Measurements from ENCODE around the gene CCNQ. TPM values are rescaled to one million over a fixed set of nuclear protein-coding genes. Genes with fewer than 3 reads are reported as not detected.

CCNQ gene
- total RNA-seq, 2 experiments from 2014 or later = 17.5 to 24.7 TPM

DNA sequence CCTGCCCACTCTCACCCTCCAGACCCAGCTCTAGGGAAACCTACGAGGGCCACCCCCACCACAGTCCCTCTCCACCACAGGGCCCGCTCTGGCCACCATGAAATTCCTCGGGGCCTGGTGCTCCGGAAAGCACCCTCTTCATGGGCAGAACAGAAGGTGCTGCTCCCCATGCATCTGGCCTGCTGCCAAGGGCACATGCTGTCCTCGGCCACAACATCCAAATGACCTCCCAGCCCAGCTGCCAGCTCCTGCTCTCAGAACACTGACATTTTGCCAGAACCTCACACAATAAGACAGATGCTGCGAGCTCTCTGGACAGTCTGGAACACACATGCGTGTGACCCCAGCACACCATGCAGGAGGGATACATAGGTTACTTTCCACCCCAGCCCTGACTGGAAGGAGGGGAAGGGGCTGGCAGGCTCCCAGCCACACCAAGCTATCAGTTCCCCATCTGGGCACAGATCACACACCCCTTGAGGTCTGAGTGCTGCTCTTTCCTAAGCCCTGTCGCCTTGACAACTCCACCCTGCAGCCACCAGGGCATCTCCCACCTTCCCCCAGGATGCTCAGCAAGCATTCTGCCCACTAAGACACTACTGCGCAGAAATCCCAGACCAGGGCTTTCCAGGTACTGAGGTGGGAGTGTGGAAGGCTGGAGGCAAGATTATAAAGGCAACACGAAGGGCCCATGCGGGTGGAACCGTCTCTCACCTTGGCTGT lies 5.8 kb downstream of the CCNQ start:
- peaks cover 17% of the 10 kb centered on the region for H3K4me1 Mint-ChIP-seq
- H3K27ac Mint-ChIP-seq = no peak overlapping the region
- H3K36me3 Mint-ChIP-seq = peaks cover 2% of the 10 kb centered on the region
- H3K27me3 Mint-ChIP-seq = no peaks in the 10 kb centered on the region
- ATAC-seq = no peak
- no peak for DNase-seq
- no peak overlapping the region for H3K4me3 Mint-ChIP-seq
- CTCF ChIA-PET = no interaction called here
- no peaks in the 10 kb centered on the region for H3K9me3 Mint-ChIP-seq (ENCODE audit: low read depth)

DNA sequence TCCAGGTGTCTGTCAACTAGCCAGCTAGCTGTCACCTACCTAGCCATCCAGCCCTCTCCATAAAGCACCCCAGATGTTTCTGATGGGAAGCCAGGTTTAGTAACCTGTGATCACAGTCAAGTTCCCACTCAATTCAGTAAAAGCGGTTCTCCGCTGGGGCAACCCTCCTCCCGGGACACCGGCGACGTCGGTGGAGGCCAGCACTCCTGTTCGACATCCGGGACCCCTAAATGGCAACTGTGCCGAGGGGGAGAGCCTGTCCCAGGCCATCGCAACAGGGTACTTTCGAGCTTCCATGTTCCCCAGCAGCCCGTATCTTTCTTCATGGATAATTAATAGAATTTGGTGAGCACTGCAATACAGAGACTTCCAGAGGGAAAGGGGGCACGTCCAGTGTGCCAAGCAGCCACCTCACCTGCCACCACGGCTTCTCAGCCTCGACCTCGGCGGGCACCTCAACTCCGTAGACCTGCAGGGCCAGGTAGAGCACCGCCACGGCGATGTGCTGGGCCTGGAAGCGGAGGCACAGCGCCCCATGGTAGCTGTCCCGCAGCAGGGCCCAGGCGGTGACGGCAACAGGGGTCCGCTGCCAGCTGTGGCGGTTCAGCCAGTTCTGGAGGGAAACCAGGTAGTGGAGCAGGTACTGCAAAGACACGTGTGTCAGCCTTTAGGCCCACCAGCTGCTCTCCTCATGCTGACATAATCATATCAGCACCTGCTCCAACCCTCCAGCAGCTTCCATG lies 6.7 kb downstream of the CCNQ start:
- no peak for DNase-seq
- CTCF ChIA-PET = no interaction called here
- Mint-ChIP-seq H3K27me3 (no peaks in the 10 kb centered on the region), H3K36me3 (peaks cover 2% of the 10 kb centered on the region), H3K9me3 (ENCODE audit: low read depth) (no peaks in the 10 kb centered on the region), H3K4me3 (no peak overlapping the region), H3K27ac (no peak overlapping the region), H3K4me1 (peaks cover 9% of the 10 kb centered on the region)
- no peak for ATAC-seq

DNA sequence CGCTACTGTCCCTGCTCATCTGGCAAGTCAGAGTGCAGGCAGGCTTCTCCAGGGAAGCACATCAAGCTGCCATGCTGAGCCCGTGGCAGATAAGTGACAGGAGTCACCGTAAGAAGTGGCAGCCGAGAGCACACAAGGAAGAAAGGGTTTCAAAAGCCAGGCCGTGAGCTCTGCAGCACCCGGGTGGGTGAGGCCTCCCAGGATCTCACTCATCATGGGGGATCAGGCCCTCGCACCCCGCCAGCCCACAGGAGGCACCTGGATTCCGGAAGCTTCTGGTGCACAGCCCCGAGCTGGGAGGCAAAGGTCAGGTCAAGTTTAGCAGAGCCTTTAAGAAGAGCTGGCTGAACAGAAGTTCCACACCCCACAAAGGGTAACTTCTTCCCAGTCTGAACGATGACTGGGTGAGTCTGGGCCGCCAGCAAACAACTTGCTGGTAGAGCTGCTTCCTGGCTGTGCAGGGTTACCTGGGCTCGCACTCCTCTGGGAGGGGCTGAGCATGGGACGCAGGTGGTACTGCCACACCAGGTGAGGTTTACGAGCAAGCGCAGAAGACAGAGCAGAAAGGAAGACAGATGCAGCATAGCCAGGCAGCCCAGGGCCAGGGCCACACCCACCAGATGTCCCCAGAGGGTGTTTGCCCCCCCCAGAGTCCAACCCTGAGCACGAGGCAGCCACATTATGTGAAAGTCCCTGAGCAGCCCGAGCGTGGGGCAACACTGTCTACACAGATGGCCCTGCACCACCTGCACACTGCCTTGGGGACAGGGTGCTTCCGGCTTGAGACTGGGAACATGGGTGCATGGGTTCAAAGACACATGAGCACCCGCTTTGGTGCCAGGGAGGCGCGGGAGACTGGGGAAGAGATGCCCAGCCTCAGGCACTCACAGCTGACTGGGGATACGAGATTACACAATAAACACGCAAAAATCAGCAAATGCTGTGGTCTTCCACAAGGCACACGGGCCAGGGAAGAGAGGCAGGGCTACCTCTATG lies 7.7 kb downstream of the CCNQ start:
- peaks cover 6% of the 10 kb centered on the region for H3K36me3 Mint-ChIP-seq

DNA sequence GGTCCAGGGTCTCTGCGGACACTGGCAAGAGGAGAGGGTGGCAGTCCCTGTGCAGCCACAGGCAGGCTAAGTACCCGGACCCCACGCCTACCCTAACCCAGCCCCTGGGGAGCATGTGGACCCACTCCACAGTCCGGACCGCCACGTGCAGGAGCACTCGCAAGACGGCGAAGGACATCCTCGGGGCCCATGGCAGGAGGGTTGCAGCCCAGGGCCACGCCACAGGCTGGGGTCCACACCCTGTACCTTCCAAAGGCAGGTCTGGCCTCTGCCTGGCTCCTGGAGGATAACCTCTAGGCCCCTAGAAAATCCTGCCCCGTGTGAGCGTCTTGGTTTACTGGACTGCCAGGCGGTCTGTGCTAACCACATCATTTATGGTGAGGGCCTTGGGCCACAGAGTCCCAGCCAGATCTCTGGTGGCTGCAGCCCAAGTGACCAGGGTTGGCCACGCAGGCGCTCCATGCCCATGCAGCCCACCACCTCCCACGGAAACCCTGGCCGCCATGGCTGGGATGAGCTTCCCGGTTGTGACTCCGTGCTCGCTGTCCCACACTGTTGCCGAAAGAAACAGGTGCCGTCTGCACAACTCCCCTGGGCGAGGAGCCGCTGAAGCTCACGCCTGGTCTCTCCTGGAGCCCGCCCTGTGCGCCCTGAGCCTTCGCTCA lies 10.0 kb downstream of the CCNQ start:
- ATAC-seq (no peak), DNase-seq (no peak)
- Mint-ChIP-seq H3K4me3 (no peak overlapping the region), H3K4me1 (peaks cover 2% of the 10 kb centered on the region), H3K36me3 (peaks cover 7% of the 10 kb centered on the region), H3K27ac (no peak overlapping the region), H3K9me3 (ENCODE audit: low read depth) (no peaks in the 10 kb centered on the region), H3K27me3 (no peaks in the 10 kb centered on the region)
- CTCF ChIA-PET = no interaction called here

More for the DNA sequence above, 7.7 kb downstream of the CCNQ start:
- no peaks in the 10 kb centered on the region for H3K27me3 Mint-ChIP-seq
- H3K4me1 Mint-ChIP-seq = no peaks in the 10 kb centered on the region
- no peak for ATAC-seq
- H3K27ac Mint-ChIP-seq = no peak overlapping the region
- no peaks in the 10 kb centered on the region for H3K9me3 Mint-ChIP-seq (ENCODE audit: low read depth)
- CTCF ChIA-PET = no interaction called here
- no peak for DNase-seq
- H3K4me3 Mint-ChIP-seq = no peak overlapping the region

DNA sequence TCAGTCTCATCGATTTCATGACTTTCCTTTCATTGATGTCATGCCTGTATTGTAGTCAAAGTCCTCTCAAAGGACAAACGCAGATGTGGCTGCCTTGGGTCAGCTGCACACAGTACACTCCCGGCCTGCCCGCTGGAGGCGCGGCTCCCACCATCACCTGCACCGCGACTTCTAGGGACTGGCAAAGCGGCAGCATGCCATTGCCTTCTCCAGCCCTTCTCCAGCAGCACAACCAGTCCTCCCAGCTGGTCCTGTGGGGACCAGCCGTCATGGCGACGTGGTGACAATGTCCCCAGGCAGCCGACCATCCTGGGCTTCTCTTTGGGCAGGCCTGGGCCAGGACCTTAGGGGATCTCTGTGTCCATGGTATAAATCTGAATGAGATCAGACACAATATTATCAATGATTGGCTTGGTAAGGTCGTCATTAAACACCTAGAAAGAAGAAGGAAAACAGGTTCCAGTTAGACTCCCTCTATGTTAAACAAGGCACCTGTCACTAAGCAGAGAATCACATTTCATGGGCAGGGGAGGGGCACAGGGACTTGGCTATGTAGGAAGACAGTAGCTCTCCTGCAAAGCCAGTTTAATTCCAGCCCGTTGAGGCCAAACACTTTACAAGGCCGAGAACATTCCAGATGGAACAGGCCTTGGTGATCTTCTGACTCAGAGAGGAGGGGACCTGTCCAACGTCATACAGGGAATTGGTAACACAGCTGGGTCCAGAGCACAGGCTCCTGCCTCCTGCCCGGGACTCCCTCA lies 10.7 kb downstream of the CCNQ start:
- no peaks in the 10 kb centered on the region for H3K27me3 Mint-ChIP-seq
- ATAC-seq (no peak), DNase-seq (no peak)
- H3K4me1 Mint-ChIP-seq = peaks cover 10% of the 10 kb centered on the region
- CTCF ChIA-PET = no interaction called here
- H3K36me3 Mint-ChIP-seq = peaks cover 7% of the 10 kb centered on the region
- H3K4me3 Mint-ChIP-seq = no peak overlapping the region
- no peak overlapping the region for H3K27ac Mint-ChIP-seq
- H3K9me3 Mint-ChIP-seq (ENCODE audit: low read depth) = no peaks in the 10 kb centered on the region

DNA sequence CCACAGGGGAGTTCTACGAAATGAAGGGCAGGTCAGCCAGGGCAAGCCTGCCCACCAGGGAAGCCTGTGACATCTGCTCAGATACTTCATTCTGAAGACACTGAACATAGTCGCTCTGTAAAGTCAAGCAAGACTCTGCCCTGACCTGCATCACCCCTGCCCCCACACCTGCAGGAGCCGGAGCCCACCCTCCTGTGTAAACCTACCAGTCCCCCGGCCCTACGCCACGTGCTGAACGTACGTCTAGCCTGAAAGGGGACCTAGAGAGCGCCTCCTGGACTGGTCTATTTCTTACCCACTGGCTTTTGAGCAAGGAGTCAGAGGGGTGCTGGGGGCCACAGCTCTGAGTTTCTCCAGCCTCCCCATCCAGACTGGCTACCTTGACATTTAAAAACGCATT lies 11.6 kb downstream of the CCNQ start:
- peaks cover 18% of the 10 kb centered on the region for H3K4me1 Mint-ChIP-seq
- no peaks in the 10 kb centered on the region for H3K9me3 Mint-ChIP-seq (ENCODE audit: low read depth)
- H3K27ac Mint-ChIP-seq = no peak overlapping the region
- no peaks in the 10 kb centered on the region for H3K27me3 Mint-ChIP-seq
- peaks cover 5% of the 10 kb centered on the region for H3K36me3 Mint-ChIP-seq
- no peak for DNase-seq
- no peak for ATAC-seq
- H3K4me3 Mint-ChIP-seq = no peak overlapping the region
- CTCF ChIA-PET = no interaction called here

DNA sequence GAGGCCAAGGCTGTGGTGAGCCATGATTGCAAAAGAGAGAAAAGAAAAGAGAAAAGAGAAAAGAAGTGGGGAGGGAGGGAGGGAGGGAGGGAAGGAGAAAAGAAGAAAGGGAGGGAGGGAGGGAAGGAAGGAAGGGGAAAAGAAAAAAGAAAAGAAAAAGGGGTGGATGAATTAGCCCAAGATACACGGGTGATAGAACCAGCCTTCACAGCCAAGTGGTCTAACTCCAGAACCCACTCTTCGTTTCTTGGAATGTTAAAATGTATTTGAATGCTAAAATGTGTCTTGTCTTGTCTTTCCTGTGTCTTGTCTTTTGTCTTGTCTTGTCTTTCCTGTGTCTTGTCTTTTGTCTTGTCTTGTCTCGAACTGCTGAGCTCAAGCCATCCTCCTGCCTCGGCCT lies 13.1 kb downstream of the CCNQ start:
- Mint-ChIP-seq H3K4me1 (peaks cover 18% of the 10 kb centered on the region), H3K36me3 (peaks cover 5% of the 10 kb centered on the region), H3K9me3 (ENCODE audit: low read depth) (no peaks in the 10 kb centered on the region), H3K4me3 (no peak overlapping the region), H3K27me3 (no peaks in the 10 kb centered on the region), H3K27ac (no peak overlapping the region)
- CTCF ChIA-PET = no interaction called here
- DNase-seq = no peak
- ATAC-seq = no peak

DNA sequence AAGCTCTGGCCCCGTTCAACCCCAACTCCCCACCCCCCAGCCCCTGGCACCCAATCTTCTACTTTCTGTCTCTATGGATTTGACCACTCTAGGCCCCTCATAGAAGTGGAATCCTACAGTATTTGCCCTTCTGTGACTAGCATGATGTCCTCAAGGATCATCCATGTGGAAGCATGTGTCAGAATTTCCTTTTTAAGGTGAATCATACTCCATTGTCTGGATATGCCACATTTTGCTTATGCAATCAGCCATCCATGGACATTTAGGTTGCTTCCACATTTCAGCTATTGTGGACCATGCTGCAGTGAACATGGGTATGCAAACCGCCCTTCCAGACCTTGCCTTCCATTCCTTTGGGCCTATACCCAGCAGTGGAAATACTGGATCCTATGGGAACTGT lies 15.5 kb downstream of the CCNQ start:
- no peak overlapping the region for H3K27ac Mint-ChIP-seq
- CTCF ChIA-PET = interaction anchor here (1.1 kb wide), 1 partner anchor 44 kb away, joined by 4 read pairs; no protein-coding TSS in a partner anchor
- peaks cover 18% of the 10 kb centered on the region for H3K4me1 Mint-ChIP-seq
- H3K36me3 Mint-ChIP-seq = peaks cover 5% of the 10 kb centered on the region
- H3K27me3 Mint-ChIP-seq = no peaks in the 10 kb centered on the region
- H3K4me3 Mint-ChIP-seq = no peak overlapping the region
- ATAC-seq (no peak), DNase-seq (no peak)
- no peaks in the 10 kb centered on the region for H3K9me3 Mint-ChIP-seq (ENCODE audit: low read depth)

DNA sequence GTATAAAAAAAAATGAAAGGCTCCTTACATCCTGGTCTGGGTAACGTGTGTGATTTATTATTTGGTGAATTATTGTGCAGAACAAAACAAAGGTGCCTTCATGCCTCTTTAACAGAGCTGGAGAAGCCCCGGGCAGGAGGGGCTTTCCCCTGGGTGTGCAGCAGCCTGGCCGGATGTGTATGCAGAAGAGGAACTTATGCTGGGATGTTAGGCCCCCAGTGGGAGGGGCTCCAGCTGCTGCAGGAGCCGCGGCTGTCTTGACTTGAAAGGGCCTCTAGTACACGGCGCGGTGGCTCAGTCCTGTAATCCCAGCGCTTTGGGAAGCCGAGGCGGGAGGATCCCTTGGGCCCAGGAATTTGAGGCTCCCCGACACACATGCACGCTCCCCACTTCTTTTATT lies 16.0 kb downstream of the CCNQ start:
- Mint-ChIP-seq H3K27me3 (no peaks in the 10 kb centered on the region), H3K4me1 (peaks cover 18% of the 10 kb centered on the region), H3K27ac (no peak overlapping the region), H3K4me3 (no peak overlapping the region), H3K36me3 (peaks cover 5% of the 10 kb centered on the region), H3K9me3 (ENCODE audit: low read depth) (no peaks in the 10 kb centered on the region)
- ATAC-seq (peak; percentile 98), DNase-seq (peak; percentile 76)
- CTCF ChIA-PET = interaction anchor here (1.1 kb wide), 1 partner anchor 43 kb away, joined by 4 read pairs; no protein-coding TSS in a partner anchor

DNA sequence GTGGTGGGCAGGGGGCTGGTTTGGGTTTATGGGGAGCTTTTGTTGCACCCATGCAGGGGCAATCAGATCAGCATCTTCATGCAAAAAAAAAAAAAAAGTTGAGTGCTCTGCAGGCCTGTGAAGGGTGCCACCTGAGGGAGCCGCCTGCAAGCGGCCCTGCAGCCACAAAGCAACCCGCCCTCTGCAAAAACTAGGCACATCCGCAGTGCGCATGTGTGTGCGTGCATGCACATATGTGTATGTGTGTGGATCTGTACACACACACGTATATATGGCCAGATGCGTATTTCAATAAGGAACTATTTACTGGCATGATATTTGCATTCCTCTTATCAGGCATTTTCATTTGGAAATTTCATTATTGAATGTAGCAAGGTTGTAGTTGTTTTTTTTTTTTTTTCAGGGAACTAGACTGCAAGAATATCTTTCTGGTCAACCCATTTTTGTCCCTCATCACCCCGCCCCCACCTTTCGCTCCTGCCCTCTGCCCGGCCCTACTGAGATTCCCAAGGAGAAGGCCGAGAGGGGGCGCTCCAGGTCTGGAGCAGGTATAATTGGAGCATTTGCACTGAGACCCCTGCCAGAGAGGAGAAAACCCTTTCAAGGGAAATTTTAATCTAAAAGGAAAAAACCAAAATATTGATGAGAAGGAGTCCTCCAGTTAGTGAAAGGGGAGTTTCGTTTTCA lies 18.1 kb downstream of the CCNQ start:
- no peak overlapping the region for H3K27ac Mint-ChIP-seq
- ATAC-seq (no peak), DNase-seq (no peak)
- H3K4me1 Mint-ChIP-seq = peaks cover 18% of the 10 kb centered on the region
- no peak overlapping the region for H3K4me3 Mint-ChIP-seq
- no peaks in the 10 kb centered on the region for H3K27me3 Mint-ChIP-seq
- no peaks in the 10 kb centered on the region for H3K36me3 Mint-ChIP-seq
- no peaks in the 10 kb centered on the region for H3K9me3 Mint-ChIP-seq (ENCODE audit: low read depth)
- CTCF ChIA-PET = interaction anchor here (0.6 kb wide), 1 partner anchor 9 kb away, joined by 3 read pairs; no protein-coding TSS in a partner anchor

DNA sequence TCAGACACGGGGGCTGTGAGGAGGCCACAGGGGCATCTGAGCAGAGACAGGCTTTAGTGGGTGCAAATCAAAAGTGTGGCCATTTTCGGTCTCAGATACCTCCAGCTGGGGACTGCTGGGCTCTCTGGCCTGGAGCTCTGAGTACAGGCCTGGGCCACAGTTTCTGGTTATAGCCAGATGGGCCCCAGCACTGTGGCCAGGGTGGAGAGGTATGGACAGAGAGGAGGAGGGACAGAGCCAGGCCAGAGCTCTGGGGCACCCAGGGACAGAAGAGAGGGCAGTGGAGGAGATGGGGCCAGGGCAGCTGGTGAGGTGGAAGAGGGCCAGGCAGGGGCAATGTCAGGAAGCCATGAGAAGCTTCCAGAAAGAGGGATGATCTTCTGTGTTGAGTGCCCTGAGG lies 20.1 kb downstream of the CCNQ start:
- ATAC-seq = no peak
- Mint-ChIP-seq H3K4me3 (no peak overlapping the region), H3K9me3 (ENCODE audit: low read depth) (no peaks in the 10 kb centered on the region), H3K27me3 (no peaks in the 10 kb centered on the region), H3K4me1 (peaks cover 15% of the 10 kb centered on the region), H3K36me3 (no peaks in the 10 kb centered on the region), H3K27ac (no peak overlapping the region)
- CTCF ChIA-PET = interaction anchor here (0.9 kb wide), 1 partner anchor 10 kb away, joined by 3 read pairs; no protein-coding TSS in a partner anchor
- no peak for DNase-seq

Data from activated CD8-positive, alpha-beta memory T cell treated with anti-CD3 and anti-CD28 coated beads, Interleukin-2, amount 10 ng/mL, durations not matched to agents 7 days and 5 days (primary cell).